Measurements from ENCODE around the gene PCSK9. TPM values are rescaled to one million over a fixed set of nuclear protein-coding genes. Genes with fewer than 3 reads are reported as not detected.

PCSK9 gene
- total RNA-seq: not detected

DNA sequence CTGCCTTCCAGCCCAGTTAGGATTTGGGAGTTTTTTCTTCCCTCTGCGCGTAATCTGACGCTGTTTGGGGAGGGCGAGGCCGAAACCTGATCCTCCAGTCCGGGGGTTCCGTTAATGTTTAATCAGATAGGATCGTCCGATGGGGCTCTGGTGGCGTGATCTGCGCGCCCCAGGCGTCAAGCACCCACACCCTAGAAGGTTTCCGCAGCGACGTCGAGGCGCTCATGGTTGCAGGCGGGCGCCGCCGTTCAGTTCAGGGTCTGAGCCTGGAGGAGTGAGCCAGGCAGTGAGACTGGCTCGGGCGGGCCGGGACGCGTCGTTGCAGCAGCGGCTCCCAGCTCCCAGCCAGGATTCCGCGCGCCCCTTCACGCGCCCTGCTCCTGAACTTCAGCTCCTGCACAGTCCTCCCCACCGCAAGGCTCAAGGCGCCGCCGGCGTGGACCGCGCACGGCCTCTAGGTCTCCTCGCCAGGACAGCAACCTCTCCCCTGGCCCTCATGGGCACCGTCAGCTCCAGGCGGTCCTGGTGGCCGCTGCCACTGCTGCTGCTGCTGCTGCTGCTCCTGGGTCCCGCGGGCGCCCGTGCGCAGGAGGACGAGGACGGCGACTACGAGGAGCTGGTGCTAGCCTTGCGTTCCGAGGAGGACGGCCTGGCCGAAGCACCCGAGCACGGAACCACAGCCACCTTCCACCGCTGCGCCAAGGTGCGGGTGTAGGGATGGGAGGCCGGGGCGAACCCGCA lies at the start of gene PCSK9:
TSS of gene PCSK9 (plus strand) at position 207 of the 741 bp plus-strand sequence. CDS start at position 497, 290 bp downstream.
- Mint-ChIP-seq H3K4me3 (no peak within 1 kb of the TSS), H3K27me3 (ENCODE audit: low read depth) (peaks cover 51% of the 10 kb centered on the region), H3K9me3 (no peaks in the 10 kb centered on the region), H3K4me1 (ENCODE audit: low read depth) (peaks cover 5% of the 10 kb centered on the region), H3K36me3 (ENCODE audit: low read depth) (no peaks in the 10 kb centered on the region), H3K27ac (no peak within 1 kb of the TSS)
- intact Hi-C loops (cut with micrococcal nuclease): no loop called here
- CTCF ChIA-PET: no interaction called here
- no peak for DNase-seq

GRCh38 chr1:54989968-54990810 lies 49.2 kb upstream of the PCSK9 start:
- no peak for DNase-seq
- Mint-ChIP-seq H3K36me3 (ENCODE audit: low read depth) (no peaks in the 10 kb centered on the region), H3K27me3 (ENCODE audit: low read depth) (peaks cover 3% of the 10 kb centered on the region), H3K4me3 (no peak overlapping the region), H3K9me3 (no peaks in the 10 kb centered on the region), H3K27ac (no peak overlapping the region), H3K4me1 (ENCODE audit: low read depth) (no peaks in the 10 kb centered on the region)
- CTCF ChIA-PET: interaction anchor here (1.1 to 2.4 kb wide), 3 partner anchors 9 to 45 kb away, joined by 3 to 12 read pairs (median 4); partner anchors contain the start of gene BSND
- intact Hi-C loops (cut with micrococcal nuclease): no loop called here

- intact Hi-C loops (cut with micrococcal nuclease): no loop called here
- Mint-ChIP-seq H3K27me3 (ENCODE audit: low read depth) (peaks cover 10% of the 10 kb centered on the region), H3K36me3 (ENCODE audit: low read depth) (no peaks in the 10 kb centered on the region), H3K4me1 (ENCODE audit: low read depth) (peaks cover 5% of the 10 kb centered on the region), H3K27ac (no peak overlapping the region), H3K4me3 (no peak overlapping the region), H3K9me3 (no peaks in the 10 kb centered on the region)
- DNase-seq: no peak
- CTCF ChIA-PET: interaction anchor here (1.4 to 2.4 kb wide), 2 partner anchors 31 to 46 kb away, joined by 5 to 12 read pairs; no protein-coding TSS in a partner anchor
These were observed 48.4 kb upstream of the PCSK9 start for GRCh38 chr1:54990916-54991315.

- no peaks in the 10 kb centered on the region for H3K36me3 Mint-ChIP-seq (ENCODE audit: low read depth)
- H3K9me3 Mint-ChIP-seq: no peaks in the 10 kb centered on the region
- H3K27ac Mint-ChIP-seq: no peak overlapping the region
- peaks cover 15% of the 10 kb centered on the region for H3K4me1 Mint-ChIP-seq (ENCODE audit: low read depth)
- intact Hi-C loops (cut with micrococcal nuclease): no loop called here
- DNase-seq: no peak
- H3K27me3 Mint-ChIP-seq (ENCODE audit: low read depth): peaks cover 20% of the 10 kb centered on the region
- CTCF ChIA-PET: interaction anchor here (0.6 to 1.5 kb wide), 5 partner anchors 10 to 1087 kb away, joined by 3 to 5 read pairs (median 3); no protein-coding TSS in a partner anchor
- H3K4me3 Mint-ChIP-seq: no peak overlapping the region
These were observed 47.4 kb upstream of the PCSK9 start for GRCh38 chr1:54991939-54992338.

DNA sequence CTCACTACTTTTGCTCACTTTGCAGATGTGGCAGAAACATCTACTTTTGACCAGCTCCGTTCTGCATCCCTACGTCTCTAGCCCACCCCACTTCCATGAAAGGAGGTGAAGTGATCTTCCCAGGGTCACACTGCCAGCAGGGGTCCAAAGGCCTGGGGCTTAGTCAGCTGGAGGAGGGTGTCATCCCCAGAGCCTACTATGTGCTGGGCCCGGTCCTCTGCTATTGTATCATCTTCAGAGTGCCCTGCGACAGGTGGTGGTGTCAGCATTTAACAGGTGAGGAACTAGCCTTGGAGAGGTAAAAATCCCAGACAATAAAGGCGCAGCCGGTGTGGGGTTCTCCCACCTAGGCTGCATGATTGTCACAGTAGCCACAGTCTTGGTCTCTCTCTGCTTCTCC lies 46.2 kb upstream of the PCSK9 start:
- Mint-ChIP-seq H3K9me3 (no peaks in the 10 kb centered on the region), H3K4me3 (no peak overlapping the region), H3K27ac (no peak overlapping the region), H3K4me1 (ENCODE audit: low read depth) (peaks cover 18% of the 10 kb centered on the region), H3K27me3 (ENCODE audit: low read depth) (peaks cover 31% of the 10 kb centered on the region), H3K36me3 (ENCODE audit: low read depth) (no peaks in the 10 kb centered on the region)
- intact Hi-C loops (cut with micrococcal nuclease): no loop called here
- DNase-seq: no peak
- CTCF ChIA-PET: interaction anchor here (1.1 to 1.5 kb wide), 3 partner anchors 9 to 48 kb away, joined by 3 to 8 read pairs (median 3); no protein-coding TSS in a partner anchor

DNA sequence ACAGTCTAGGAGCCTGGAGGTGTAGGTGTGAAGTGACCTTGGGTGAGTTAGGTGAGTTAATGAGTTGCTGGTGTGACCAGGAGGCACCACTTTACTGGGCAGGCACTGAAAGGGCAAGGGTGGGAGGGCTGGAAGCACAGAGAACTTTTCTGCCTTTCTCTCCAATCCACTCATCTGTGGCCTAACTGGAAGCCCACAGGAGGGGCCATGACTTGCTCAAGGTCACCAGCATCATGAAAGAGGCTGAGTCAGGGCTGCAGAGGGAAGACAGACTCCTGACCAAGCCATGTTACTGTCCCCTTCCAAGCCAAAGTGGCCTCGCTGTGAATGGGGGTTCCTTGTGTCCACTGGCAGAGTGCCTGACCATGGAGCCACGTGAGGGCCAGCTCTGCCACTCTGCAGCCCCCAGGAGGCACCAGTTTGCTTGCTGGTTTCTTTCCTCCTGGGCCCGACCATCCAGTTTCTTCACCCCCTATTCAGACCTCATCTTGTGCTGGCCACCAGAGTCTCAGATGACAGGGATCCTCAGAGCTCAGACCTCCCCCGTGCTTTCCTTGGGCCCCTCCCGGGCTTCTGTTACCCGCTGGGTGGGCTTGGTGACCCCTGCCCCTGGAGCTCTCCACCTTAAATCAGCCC lies 44.9 kb upstream of the PCSK9 start:
- DNase-seq: no peak
- CTCF ChIA-PET: interaction anchor here (0.6 to 4.8 kb wide), 3 partner anchors 44 to 54 kb away, joined by 3 to 72 read pairs (median 5); no protein-coding TSS in a partner anchor
- peaks cover 36% of the 10 kb centered on the region for H3K27me3 Mint-ChIP-seq (ENCODE audit: low read depth)
- H3K27ac Mint-ChIP-seq: no peak overlapping the region
- intact Hi-C loops (cut with micrococcal nuclease): no loop called here
- peaks cover 18% of the 10 kb centered on the region for H3K4me1 Mint-ChIP-seq (ENCODE audit: low read depth)
- no peaks in the 10 kb centered on the region for H3K9me3 Mint-ChIP-seq
- H3K4me3 Mint-ChIP-seq: no peak overlapping the region
- no peaks in the 10 kb centered on the region for H3K36me3 Mint-ChIP-seq (ENCODE audit: low read depth)

- peaks cover 40% of the 10 kb centered on the region for H3K27me3 Mint-ChIP-seq (ENCODE audit: low read depth)
- CTCF ChIA-PET: interaction anchor here (1.0 to 4.8 kb wide), 6 partner anchors 38 to 110 kb away, joined by 3 to 72 read pairs (median 12); no protein-coding TSS in a partner anchor
- no peak overlapping the region for H3K27ac Mint-ChIP-seq
- DNase-seq: no peak
- H3K4me1 Mint-ChIP-seq (ENCODE audit: low read depth): peaks cover 18% of the 10 kb centered on the region
- intact Hi-C loops (cut with micrococcal nuclease): loop anchor here (5.0 kb wide), 1 partner anchor 193 kb away; the partner anchor contains the start of gene TTC22
- H3K9me3 Mint-ChIP-seq: no peaks in the 10 kb centered on the region
- H3K4me3 Mint-ChIP-seq: no peak overlapping the region
- no peaks in the 10 kb centered on the region for H3K36me3 Mint-ChIP-seq (ENCODE audit: low read depth)
These were observed 44.2 kb upstream of the PCSK9 start for GRCh38 chr1:54995013-54995760.

DNA sequence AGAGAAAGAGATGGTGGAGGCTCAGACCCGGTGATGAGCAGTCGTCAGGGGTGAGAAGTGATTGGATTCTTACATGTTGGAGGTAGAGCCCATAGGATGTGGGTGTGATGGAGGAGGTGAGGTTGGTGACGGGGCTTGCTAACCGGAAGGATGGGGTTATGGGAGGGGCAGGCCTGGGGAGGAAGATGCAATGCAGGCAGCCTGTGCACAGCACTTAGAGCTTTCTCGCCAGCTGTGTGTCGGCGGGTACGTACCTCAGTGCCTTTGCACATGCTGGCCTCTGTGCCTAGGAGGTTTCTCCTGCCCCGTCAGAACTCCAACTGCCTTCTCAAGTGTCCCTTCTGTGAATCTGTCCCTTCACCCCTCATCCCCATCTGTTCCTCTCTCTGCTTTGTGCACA lies 43.5 kb upstream of the PCSK9 start:
- H3K27me3 Mint-ChIP-seq (ENCODE audit: low read depth): peaks cover 40% of the 10 kb centered on the region
- H3K27ac Mint-ChIP-seq: no peak overlapping the region
- H3K4me3 Mint-ChIP-seq: no peak overlapping the region
- peak; percentile 31 for DNase-seq
- H3K4me1 Mint-ChIP-seq (ENCODE audit: low read depth): peaks cover 18% of the 10 kb centered on the region
- intact Hi-C loops (cut with micrococcal nuclease): loop anchor here (1.0 to 5.0 kb wide), 5 partner anchors 27 to 324 kb away; partner anchors contain the start of gene TTC22
- H3K36me3 Mint-ChIP-seq (ENCODE audit: low read depth): no peaks in the 10 kb centered on the region
- no peaks in the 10 kb centered on the region for H3K9me3 Mint-ChIP-seq
- CTCF ChIA-PET: interaction anchor here (0.5 to 4.8 kb wide), 18 partner anchors 8 to 375 kb away, joined by 3 to 72 read pairs (median 4); a partner anchor contains a TSS

DNA sequence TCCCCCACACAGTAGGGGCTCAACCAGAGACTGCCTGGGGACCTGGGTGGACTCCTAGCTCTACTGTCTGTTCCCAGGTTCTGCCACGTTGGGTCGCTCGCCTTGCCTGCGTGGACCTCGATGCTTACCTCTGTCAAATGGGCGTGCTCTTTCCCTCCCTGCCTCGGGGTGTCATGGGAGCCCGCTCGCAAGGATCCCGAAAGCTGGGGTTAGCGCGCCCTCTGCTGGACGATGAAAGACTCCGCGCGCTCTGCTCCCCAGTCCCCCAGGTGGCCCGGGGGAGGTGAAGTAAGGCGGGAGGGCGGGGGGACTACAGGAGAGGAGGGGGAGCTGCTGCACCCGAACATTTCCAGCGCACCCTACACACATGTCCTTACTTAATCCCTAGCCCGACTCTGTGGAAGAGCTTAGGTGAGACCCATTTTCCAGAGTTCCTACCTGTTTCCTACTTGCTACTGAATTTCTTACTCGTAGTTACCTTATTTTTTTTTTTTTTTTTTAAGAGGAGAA lies 42.9 kb upstream of the PCSK9 start:
- intact Hi-C loops (cut with micrococcal nuclease): loop anchor here (1.0 to 5.0 kb wide), 5 partner anchors 26 to 324 kb away; partner anchors contain the start of gene TTC22
- Mint-ChIP-seq H3K27ac (no peak overlapping the region), H3K27me3 (ENCODE audit: low read depth) (peaks cover 40% of the 10 kb centered on the region), H3K4me3 (no peak overlapping the region), H3K36me3 (ENCODE audit: low read depth) (no peaks in the 10 kb centered on the region), H3K9me3 (no peaks in the 10 kb centered on the region), H3K4me1 (ENCODE audit: low read depth) (peaks cover 18% of the 10 kb centered on the region)
- CTCF ChIA-PET: interaction anchor here (0.5 to 4.8 kb wide), 20 partner anchors 8 to 375 kb away, joined by 3 to 72 read pairs (median 4); a partner anchor contains a TSS
- DNase-seq: peak; percentile 89

- Mint-ChIP-seq H3K4me3 (no peak overlapping the region), H3K9me3 (no peaks in the 10 kb centered on the region), H3K27me3 (ENCODE audit: low read depth) (peaks cover 40% of the 10 kb centered on the region), H3K4me1 (ENCODE audit: low read depth) (peaks cover 18% of the 10 kb centered on the region), H3K36me3 (ENCODE audit: low read depth) (no peaks in the 10 kb centered on the region), H3K27ac (no peak overlapping the region)
- DNase-seq: no peak
- CTCF ChIA-PET: interaction anchor here (0.7 to 4.8 kb wide), 14 partner anchors 9 to 200 kb away, joined by 3 to 72 read pairs (median 5); a partner anchor contains a TSS
- intact Hi-C loops (cut with micrococcal nuclease): loop anchor here (1.0 to 5.0 kb wide), 5 partner anchors 26 to 325 kb away; partner anchors contain the start of gene TTC22
These were observed 42.3 kb upstream of the PCSK9 start for GRCh38 chr1:54996869-54997710.

All from activated naive CD4-positive, alpha-beta T cell treated with anti-CD3 and anti-CD28 coated beads for 36 hours (primary cell).